HepG2 (cell line): ENCODE measurements around the gene POC1B. TPM values are rescaled to one million over a fixed set of nuclear protein-coding genes. Genes with fewer than 3 reads are reported as not detected.
A peak's percentile ranks its signal among the peaks of the same experiment; 100 is the strongest.

Experiments
- BRCA1 ChIP-seq: sonication (generic); formaldehyde crosslinking; IDR thresholded peaks from 2 replicates; pipeline ENCODE4 v1.4.0; 2020; ENCODE audit warnings: missing genetic modification reagents
- CREM ChIP-seq, 2 experiments: sonication (generic) in 1 of 2; formaldehyde crosslinking in 1 of 2; IDR thresholded peaks; 2 replicates each; pipeline versions ENCODE4 v1.4.0 to v1.6.1; 2016 to 2020; ENCODE audit warnings: antibody characterized with exemption in 1 of 2, mild to moderate bottlenecking in 1 of 2, missing genetic modification reagents in 1 of 2
- FIP1L1 ChIP-seq: fragments of 200-400 bp; formaldehyde crosslinking; IDR thresholded peaks from 2 replicates; pipeline ENCODE4 v1.6.1; 2018; ENCODE audit warnings: low read depth, mild to moderate bottlenecking, low read length, moderate library complexity, borderline replicate concordance; ENCODE audit not compliant: insufficient read depth
- FOXK2 ChIP-seq: fragments of 450-650 bp; IDR thresholded peaks from 2 replicates; pipeline ENCODE4 v1.6.1; 2016
- GABPA ChIP-seq, 2 experiments: IDR thresholded peaks; 2 replicates each; pipeline ENCODE4 v1.6.1; 2011 to 2016; ENCODE audit warnings: low read depth in 2 of 2, low read length in 1 of 2, missing biosample characterization in 1 of 2, missing genetic modification characterization in 1 of 2
- MED1 ChIP-seq: sonication (generic); formaldehyde crosslinking; IDR thresholded peaks from 2 replicates; pipeline ENCODE4 v1.4.0; 2020; ENCODE audit warnings: missing genetic modification reagents
- MTA3 ChIP-seq: sonication (generic); formaldehyde crosslinking; IDR thresholded peaks from 2 replicates; pipeline ENCODE4 v1.4.0; 2020; ENCODE audit warnings: missing genetic modification reagents
- NCOA2 ChIP-seq: sonication (generic); formaldehyde crosslinking; IDR thresholded peaks from 2 replicates; pipeline ENCODE4 v1.8.0; 2022; ENCODE audit warnings: inconsistent platforms
- NR2C2 ChIP-seq: sonication (generic); formaldehyde crosslinking; IDR thresholded peaks from 2 replicates; pipeline ENCODE4 v1.4.0; 2020; ENCODE audit warnings: missing genetic modification reagents, mild to moderate bottlenecking, moderate library complexity, borderline replicate concordance
- SALL2 ChIP-seq: sonication (generic); formaldehyde crosslinking; IDR thresholded peaks from 2 replicates; pipeline ENCODE4 v1.8.1; 2023; ENCODE audit warnings: mild to moderate bottlenecking, missing genetic modification reagents, inconsistent platforms
- XBP1 ChIP-seq: sonication (generic); formaldehyde crosslinking; IDR thresholded peaks from 2 replicates; pipeline ENCODE4 v1.5.0; 2020; ENCODE audit warnings: missing genetic modification reagents
- ZNF367 ChIP-seq: sonication (generic); formaldehyde crosslinking; IDR thresholded peaks from 2 replicates; pipeline ENCODE4 v1.4.0; 2020; ENCODE audit warnings: missing genetic modification reagents, borderline replicate concordance
- ZNF382 ChIP-seq: sonication (generic); formaldehyde crosslinking; IDR thresholded peaks from 2 replicates; pipeline ENCODE4 v1.5.0; 2020; ENCODE audit warnings: missing genetic modification reagents, mild to moderate bottlenecking, borderline replicate concordance
- ZNF564 ChIP-seq: sonication (generic); formaldehyde crosslinking; IDR thresholded peaks from 2 replicates; pipeline ENCODE4 v1.8.1; 2023; ENCODE audit warnings: mild to moderate bottlenecking, missing genetic modification reagents
- ZNF768 ChIP-seq: sonication (generic); formaldehyde crosslinking; IDR thresholded peaks from 2 replicates; pipeline ENCODE4 v1.4.0; 2020; ENCODE audit warnings: missing genetic modification reagents
- ZSCAN21 ChIP-seq: sonication (generic); formaldehyde crosslinking; IDR thresholded peaks from 2 replicates; pipeline ENCODE4 v1.8.0; 2022; ENCODE audit warnings: mild to moderate bottlenecking, missing genetic modification reagents, moderate library complexity, borderline replicate concordance
- polyA plus RNA-seq, 8 experiments: library from polyadenylated mRNA; depleted of rRNA in 3 of 8; stranded (reverse) in 7 of 8; unstranded in 1 of 8; fragments of >200 nt; fragmentation: Illumina TruSeq in 4 of 8; extraction: Trizol in 4 of 8; gene quantifications; 2 replicates each; pipeline versions ENCODE4 v1.2.1 to v1.2.3, GENCODE V29; 2011 to 2016; ENCODE audit warnings: low read depth in 4 of 8, missing spikeins in 1 of 8, mixed read lengths in 1 of 8; ENCODE audit not compliant: insufficient read depth in 1 of 8
- total RNA-seq, 5 experiments: library from RNA; depleted of rRNA; stranded (reverse); fragments of >200 nt; fragmentation: Illumina TruSeq; extraction: Trizol; gene quantifications; 2 replicates each; pipeline ENCODE4 v1.2.3, GENCODE V29; 2016; ENCODE audit warnings: low read depth in 1 of 5
- TF ChIP-seq, protein P1 (sequence below): sonication (generic); formaldehyde crosslinking; IDR thresholded peaks from 2 replicates; pipeline ENCODE4 v1.4.0; 2020; ENCODE audit warnings: missing genetic modification reagents, borderline replicate concordance
- TF ChIP-seq, protein P2 (sequence below): sonication (generic); formaldehyde crosslinking; IDR thresholded peaks from 2 replicates; pipeline ENCODE4 v1.4.0; 2020; ENCODE audit warnings: mild to moderate bottlenecking, missing genetic modification reagents
- TF ChIP-seq, protein P3 (sequence below): fragments of 450-650 bp; IDR thresholded peaks from 2 replicates; pipeline ENCODE4 v1.6.1; 2017; ENCODE audit warnings: mild to moderate bottlenecking
- TF ChIP-seq, protein P4 (sequence below): sonication (generic); formaldehyde crosslinking; IDR thresholded peaks from 2 replicates; pipeline ENCODE4 v1.4.0; 2020; ENCODE audit warnings: mild to moderate bottlenecking, missing genetic modification reagents

The POC1B gene
- total and polyA plus RNA-seq, 2 of the 13 experiments (the other 11 are each of a cell fraction or from before 2014, with no cell fraction given) = 9.3 to 11.0 TPM

DNA sequence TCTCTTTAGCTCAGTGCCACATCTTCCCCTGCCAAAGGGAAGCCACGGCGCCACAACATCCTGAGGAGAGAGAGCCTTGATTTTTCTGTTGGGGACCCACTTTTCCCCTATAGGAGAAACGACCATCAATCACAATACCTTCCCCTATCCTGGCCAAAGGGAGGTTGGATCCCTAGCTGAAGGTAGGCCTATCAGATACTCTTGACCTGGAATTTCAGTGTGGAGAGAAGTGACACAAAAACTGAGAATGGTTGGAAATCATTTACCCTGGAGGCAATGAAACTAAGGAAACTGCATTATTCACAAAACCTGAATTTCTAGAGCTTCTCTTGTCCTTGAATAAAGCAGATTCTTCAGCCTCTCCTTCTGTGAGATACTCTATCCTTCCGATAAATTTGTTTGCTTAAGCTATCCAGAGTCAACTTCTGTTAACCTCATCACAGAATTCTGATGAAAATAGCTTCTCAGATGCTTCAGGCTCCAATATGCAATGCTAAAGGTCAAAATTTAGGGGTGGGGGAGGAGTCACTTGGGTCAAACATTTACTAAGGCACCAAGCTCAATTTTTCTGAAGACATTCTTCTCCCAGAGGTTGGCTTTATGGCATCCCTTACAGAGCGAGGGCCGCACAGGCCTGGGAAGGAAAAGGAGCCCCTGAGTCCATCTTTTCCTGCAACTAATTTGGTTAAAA is 146.6 kb downstream of the POC1B start (continued):
- TF ChIP-seq, protein P1, sequence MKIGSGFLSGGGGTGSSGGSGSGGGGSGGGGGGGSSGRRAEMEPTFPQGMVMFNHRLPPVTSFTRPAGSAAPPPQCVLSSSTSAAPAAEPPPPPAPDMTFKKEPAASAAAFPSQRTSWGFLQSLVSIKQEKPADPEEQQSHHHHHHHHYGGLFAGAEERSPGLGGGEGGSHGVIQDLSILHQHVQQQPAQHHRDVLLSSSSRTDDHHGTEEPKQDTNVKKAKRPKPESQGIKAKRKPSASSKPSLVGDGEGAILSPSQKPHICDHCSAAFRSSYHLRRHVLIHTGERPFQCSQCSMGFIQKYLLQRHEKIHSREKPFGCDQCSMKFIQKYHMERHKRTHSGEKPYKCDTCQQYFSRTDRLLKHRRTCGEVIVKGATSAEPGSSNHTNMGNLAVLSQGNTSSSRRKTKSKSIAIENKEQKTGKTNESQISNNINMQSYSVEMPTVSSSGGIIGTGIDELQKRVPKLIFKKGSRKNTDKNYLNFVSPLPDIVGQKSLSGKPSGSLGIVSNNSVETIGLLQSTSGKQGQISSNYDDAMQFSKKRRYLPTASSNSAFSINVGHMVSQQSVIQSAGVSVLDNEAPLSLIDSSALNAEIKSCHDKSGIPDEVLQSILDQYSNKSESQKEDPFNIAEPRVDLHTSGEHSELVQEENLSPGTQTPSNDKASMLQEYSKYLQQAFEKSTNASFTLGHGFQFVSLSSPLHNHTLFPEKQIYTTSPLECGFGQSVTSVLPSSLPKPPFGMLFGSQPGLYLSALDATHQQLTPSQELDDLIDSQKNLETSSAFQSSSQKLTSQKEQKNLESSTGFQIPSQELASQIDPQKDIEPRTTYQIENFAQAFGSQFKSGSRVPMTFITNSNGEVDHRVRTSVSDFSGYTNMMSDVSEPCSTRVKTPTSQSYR = peak; percentile 79; the same call in 1 of the 2 replicates
- TF ChIP-seq NCOA2 (CRISPR knock-in tag) = peak; percentile 76
- TF ChIP-seq MED1 (CRISPR knock-in tag) = peak; percentile 76
- no peak for TF ChIP-seq XBP1
- no peak for TF ChIP-seq ZNF768 (CRISPR knock-in tag)
- no peak for TF ChIP-seq ZNF564 (CRISPR knock-in tag)
- TF ChIP-seq ZNF367 (CRISPR knock-in tag) = no peak
- TF ChIP-seq SALL2 (CRISPR knock-in tag) = no peak
- TF ChIP-seq, protein P2, sequence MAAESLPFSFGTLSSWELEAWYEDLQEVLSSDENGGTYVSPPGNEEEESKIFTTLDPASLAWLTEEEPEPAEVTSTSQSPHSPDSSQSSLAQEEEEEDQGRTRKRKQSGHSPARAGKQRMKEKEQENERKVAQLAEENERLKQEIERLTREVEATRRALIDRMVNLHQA (CRISPR knock-in tag) = no peak
- TF ChIP-seq BRCA1 = no peak
- TF ChIP-seq, protein P3, sequence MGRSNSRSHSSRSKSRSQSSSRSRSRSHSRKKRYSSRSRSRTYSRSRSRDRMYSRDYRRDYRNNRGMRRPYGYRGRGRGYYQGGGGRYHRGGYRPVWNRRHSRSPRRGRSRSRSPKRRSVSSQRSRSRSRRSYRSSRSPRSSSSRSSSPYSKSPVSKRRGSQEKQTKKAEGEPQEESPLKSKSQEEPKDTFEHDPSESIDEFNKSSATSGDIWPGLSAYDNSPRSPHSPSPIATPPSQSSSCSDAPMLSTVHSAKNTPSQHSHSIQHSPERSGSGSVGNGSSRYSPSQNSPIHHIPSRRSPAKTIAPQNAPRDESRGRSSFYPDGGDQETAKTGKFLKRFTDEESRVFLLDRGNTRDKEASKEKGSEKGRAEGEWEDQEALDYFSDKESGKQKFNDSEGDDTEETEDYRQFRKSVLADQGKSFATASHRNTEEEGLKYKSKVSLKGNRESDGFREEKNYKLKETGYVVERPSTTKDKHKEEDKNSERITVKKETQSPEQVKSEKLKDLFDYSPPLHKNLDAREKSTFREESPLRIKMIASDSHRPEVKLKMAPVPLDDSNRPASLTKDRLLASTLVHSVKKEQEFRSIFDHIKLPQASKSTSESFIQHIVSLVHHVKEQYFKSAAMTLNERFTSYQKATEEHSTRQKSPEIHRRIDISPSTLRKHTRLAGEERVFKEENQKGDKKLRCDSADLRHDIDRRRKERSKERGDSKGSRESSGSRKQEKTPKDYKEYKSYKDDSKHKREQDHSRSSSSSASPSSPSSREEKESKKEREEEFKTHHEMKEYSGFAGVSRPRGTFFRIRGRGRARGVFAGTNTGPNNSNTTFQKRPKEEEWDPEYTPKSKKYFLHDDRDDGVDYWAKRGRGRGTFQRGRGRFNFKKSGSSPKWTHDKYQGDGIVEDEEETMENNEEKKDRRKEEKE = no peak
- peak; percentile 45; the same call in 1 of the 2 replicates for TF ChIP-seq CREM (IDR thresholded peaks at IDR 0.05)
- no peak for TF ChIP-seq CREM (CRISPR knock-in tag; IDR thresholded peaks at IDR 0.05)
- TF ChIP-seq, protein P4, sequence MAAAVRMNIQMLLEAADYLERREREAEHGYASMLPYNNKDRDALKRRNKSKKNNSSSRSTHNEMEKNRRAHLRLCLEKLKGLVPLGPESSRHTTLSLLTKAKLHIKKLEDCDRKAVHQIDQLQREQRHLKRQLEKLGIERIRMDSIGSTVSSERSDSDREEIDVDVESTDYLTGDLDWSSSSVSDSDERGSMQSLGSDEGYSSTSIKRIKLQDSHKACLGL (CRISPR knock-in tag) = no peak
- TF ChIP-seq FIP1L1 = no peak
- TF ChIP-seq MTA3 (CRISPR knock-in tag) = no peak
- TF ChIP-seq FOXK2 = no peak
- TF ChIP-seq ZNF382 (CRISPR knock-in tag) = no peak
- peak; percentile 57; the same call in 1 of the 2 replicates for TF ChIP-seq NR2C2
- no peak for TF ChIP-seq GABPA (IDR thresholded peaks at IDR 0.05; ENCODE audit: low read depth, low read length)
- TF ChIP-seq GABPA (CRISPR knock-in tag; IDR thresholded peaks at IDR 0.05; ENCODE audit: low read depth) = no peak
- no peak for TF ChIP-seq ZSCAN21 (CRISPR knock-in tag)
